ENCODE measurements around the gene TLCD3B. TPM values are rescaled to one million over a fixed set of nuclear protein-coding genes. Genes with fewer than 3 reads are reported as not detected.

Gene TLCD3B
- total RNA-seq, 4 donors from 2014 or later: 0.23 TPM; not detected in 3

DNA sequence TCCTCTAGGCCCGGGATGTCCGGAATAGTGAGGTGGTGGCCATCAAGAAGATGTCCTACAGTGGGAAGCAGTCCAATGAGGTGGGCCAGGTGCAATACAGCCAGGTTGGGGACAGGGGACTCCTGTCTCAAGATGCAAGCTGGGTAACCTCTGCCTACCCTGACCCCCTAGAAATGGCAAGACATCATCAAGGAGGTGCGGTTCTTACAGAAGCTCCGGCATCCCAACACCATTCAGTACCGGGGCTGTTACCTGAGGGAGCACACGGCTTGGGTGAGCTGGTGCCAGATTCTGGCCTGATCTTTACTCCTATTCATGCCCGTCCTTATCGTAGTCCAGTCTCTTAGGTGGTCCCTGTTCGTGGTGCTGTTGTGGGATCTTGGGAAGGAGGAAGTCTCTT lies 53.0 kb downstream of the TLCD3B start:
- DNase-seq (ENCODE audit: extremely low spot score): no peak
- 96% methylated on average over 9 of the region's 9 CpGs for WGBS
- Histone ChIP-seq H3K36me3 (peaks cover 52 to 57% (median 54%) of the 10 kb centered on the region in 4 donors), H3K4me1 (peaks cover 39 to 51% (median 44%) of the 10 kb centered on the region in 4 donors), H3K27ac (replicated peaks in 1 of 4) (peak overlapping the region in 2 of 4 donors; percentile 58 to 88), H3K9me3 (no peaks in the 10 kb centered on the region), H3K4me3 (peak overlapping the region in 1 of 4 donors; percentile 24), H3K27me3 (no peaks in the 10 kb centered on the region)
- intact Hi-C loops (cut with DNase I): no loop called here
- TF ChIP-seq CTCF (IDR thresholded peaks at IDR 0.05) (no peak), EP300 (IDR thresholded peaks at IDR 0.05) (no peak), POLR2A (IDR thresholded peaks at IDR 0.05; ENCODE audit: low read depth) (no peak), POLR2AphosphoS5 (IDR thresholded peaks at IDR 0.05) (no peak)

DNA sequence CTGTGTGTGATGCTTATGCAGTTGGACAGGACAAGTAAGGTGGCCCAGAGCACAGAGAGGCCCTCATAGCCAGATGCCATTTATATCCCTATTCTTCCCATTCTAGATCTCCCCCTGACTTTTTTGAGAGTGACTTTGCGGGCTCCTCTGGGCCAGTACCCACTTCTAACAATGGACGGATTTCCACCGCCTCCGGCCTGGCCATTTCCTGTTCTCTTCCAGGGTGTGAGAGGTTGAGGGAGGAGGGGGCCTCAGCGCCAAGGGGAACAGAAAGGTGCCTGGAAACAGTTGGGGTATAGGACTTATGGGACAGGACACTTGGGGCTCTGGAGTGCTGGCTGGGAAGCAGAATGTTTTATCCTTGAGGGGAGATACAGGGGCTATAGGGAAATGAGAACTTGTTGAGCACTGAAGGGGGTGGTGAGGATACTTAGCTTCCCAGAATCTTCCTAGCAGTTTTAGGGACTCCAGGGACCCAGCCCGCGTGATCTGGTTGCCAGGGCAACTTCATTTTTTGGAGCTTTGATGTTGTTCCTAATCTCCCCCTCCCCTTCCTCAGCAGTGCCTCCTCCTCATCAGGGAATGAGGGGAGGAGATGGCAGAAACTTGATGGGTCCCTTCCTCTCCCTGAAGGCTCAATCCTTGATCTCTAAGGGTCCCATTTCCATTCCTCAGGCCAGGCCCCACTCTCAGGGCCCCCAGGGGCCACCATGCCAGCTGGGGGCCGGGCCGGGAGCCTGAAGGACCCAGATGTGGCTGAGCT lies 53.8 kb downstream of the TLCD3B start:
- no peaks in the 10 kb centered on the region for H3K9me3 ChIP-seq
- H3K27ac ChIP-seq (replicated peaks in 1 of 4): peak overlapping the region; percentile 30 to 93 (median 73)
- intact Hi-C loops (cut with DNase I): no loop called here
- peak overlapping the region; percentile 1 to 98 (median 74) for H3K4me3 ChIP-seq
- no peak for TF ChIP-seq EP300 (IDR thresholded peaks at IDR 0.05)
- TF ChIP-seq CTCF (IDR thresholded peaks at IDR 0.05): no peak
- TF ChIP-seq POLR2A (IDR thresholded peaks at IDR 0.05; ENCODE audit: low read depth): no peak
- WGBS: 72% methylated on average over 9 of the region's 9 CpGs
- DNase-seq (ENCODE audit: extremely low spot score): no peak
- H3K36me3 ChIP-seq: peaks cover 44 to 49% (median 47%) of the 10 kb centered on the region in 4 donors
- peaks cover 43 to 53% (median 47%) of the 10 kb centered on the region in 4 donors for H3K4me1 ChIP-seq
- no peaks in the 10 kb centered on the region for H3K27me3 ChIP-seq

GRCh38 chr16:29975811-29976511 lies 55.1 kb downstream of the TLCD3B start:
- DNase-seq (ENCODE audit: extremely low spot score): no peak
- TF ChIP-seq EP300 (IDR thresholded peaks at IDR 0.05) (no peak), POLR2A (IDR thresholded peaks at IDR 0.05; ENCODE audit: low read depth) (no peak), CTCF (IDR thresholded peaks at IDR 0.05) (no peak), POLR2AphosphoS5 (IDR thresholded peaks at IDR 0.05) (no peak)
- 15% methylated on average over 6 of the region's 6 CpGs for WGBS
- peaks cover 31 to 48% (median 41%) of the 10 kb centered on the region in 4 donors for H3K36me3 ChIP-seq
- no peaks in the 10 kb centered on the region for H3K9me3 ChIP-seq
- peak overlapping the region; percentile 56 to 93 (median 90) for H3K27ac ChIP-seq (replicated peaks in 1 of 4)
- H3K4me1 ChIP-seq: peaks cover 43 to 53% (median 47%) of the 10 kb centered on the region in 4 donors
- peak overlapping the region; percentile 64 to 98 (median 81) for H3K4me3 ChIP-seq
- H3K27me3 ChIP-seq: no peaks in the 10 kb centered on the region
- intact Hi-C loops (cut with DNase I): no loop called here

- TF ChIP-seq POLR2A (IDR thresholded peaks at IDR 0.05; ENCODE audit: low read depth): no peak
- no peak for TF ChIP-seq EP300 (IDR thresholded peaks at IDR 0.05)
- TF ChIP-seq POLR2AphosphoS5 (IDR thresholded peaks at IDR 0.05): no peak
- TF ChIP-seq CTCF (IDR thresholded peaks at IDR 0.05): no peak
- peak overlapping the region; percentile 50 to 93 (median 90) for H3K27ac ChIP-seq (replicated peaks in 1 of 4)
- intact Hi-C loops (cut with DNase I): no loop called here
- peaks cover 23 to 46% (median 39%) of the 10 kb centered on the region in 4 donors for H3K36me3 ChIP-seq
- no peak for DNase-seq (ENCODE audit: extremely low spot score)
- no peaks in the 10 kb centered on the region for H3K27me3 ChIP-seq
- H3K9me3 ChIP-seq: no peaks in the 10 kb centered on the region
- peaks cover 43 to 53% (median 47%) of the 10 kb centered on the region in 4 donors for H3K4me1 ChIP-seq
- peak overlapping the region; percentile 64 to 98 (median 81) for H3K4me3 ChIP-seq
- 56% methylated on average over 5 of the region's 5 CpGs for WGBS
Observed at GRCh38 chr16:29975134-29975538, 55.9 kb downstream of the TLCD3B start.

Other genes with a start within 250 kb of the TLCD3B start
- 10 to 100 TPM; 10.8 to 12.3 (median 11.8) TPM for gene KIF22, start 240.5 kb downstream of the TLCD3B start, total RNA-seq
- 100 to 1,000 TPM; 120 to 284 (median 158) TPM for gene MAZ, start 224.7 kb downstream of the TLCD3B start, total RNA-seq
- gene PRRT2, start 219.1 kb downstream of the TLCD3B start, total RNA-seq: 10 to 100 TPM in 1 of 4 donors, 1 to 10 TPM in 3; 3.6 to 11.2 (median 6.7) TPM
- gene PAGR1, start 215.1 kb downstream of the TLCD3B start, total RNA-seq: 10 to 100 TPM; 20.9 to 26.9 (median 26.5) TPM
- 100 to 1,000 TPM; 101 to 156 (median 123) TPM for gene MVP, start 210.8 kb downstream of the TLCD3B start, total RNA-seq
- gene CDIPT, start 168.0 kb downstream of the TLCD3B start, total RNA-seq: 100 to 1,000 TPM; 105 to 178 (median 141) TPM
- 1 to 10 TPM in 2 of 4 donors, under 1 TPM in 2; 0.84 to 7.9 (median 1.0) TPM for gene SEZ6L2, start 131.7 kb downstream of the TLCD3B start, total RNA-seq
- gene ASPHD1, start 130.8 kb downstream of the TLCD3B start, total RNA-seq: under 1 TPM in 1 of 4 donors, not detected in 3; 0.33 TPM
- gene KCTD13, start 105.0 kb downstream of the TLCD3B start, total RNA-seq: 10 to 100 TPM; 14.4 to 25.7 (median 18.8) TPM
- 100 to 1,000 TPM in 3 of 4 donors, 10 to 100 TPM in 1; 96.8 to 114 (median 105) TPM for gene TMEM219, start 69.2 kb downstream of the TLCD3B start, total RNA-seq
- gene TAOK2, start 57.4 kb downstream of the TLCD3B start, total RNA-seq: 10 to 100 TPM; 40.9 to 63.6 (median 51.4) TPM
- 10 to 100 TPM; 20.8 to 39.4 (median 22.1) TPM for gene HIRIP3, start 35.7 kb downstream of the TLCD3B start, total RNA-seq
- gene INO80E, start 35.0 kb downstream of the TLCD3B start, total RNA-seq: 10 to 100 TPM; 38.2 to 58.1 (median 43.5) TPM
- gene DOC2A, start 20.2 kb downstream of the TLCD3B start, total RNA-seq: under 1 TPM in 2 of 4 donors, not detected in 2; 0.50 to 0.83 TPM
- not detected for gene C16orf92, start 8.1 kb downstream of the TLCD3B start, total RNA-seq
- gene ALDOA, start 34.5 kb upstream of the TLCD3B start, total RNA-seq: 1,000 to 10,000 TPM; 1,300 to 1,765 (median 1,454) TPM
- 10 to 100 TPM; 43.6 to 61.3 (median 51.5) TPM for gene PPP4C, start 44.7 kb upstream of the TLCD3B start, total RNA-seq
- gene TBX6, start 60.7 kb upstream of the TLCD3B start, total RNA-seq: 1 to 10 TPM in 1 of 4 donors, under 1 TPM in 3; 0.42 to 1.3 (median 0.67) TPM
- 100 to 1,000 TPM in 3 of 4 donors, 10 to 100 TPM in 1; 72.7 to 222 (median 154) TPM for gene YPEL3, start 64.9 kb upstream of the TLCD3B start, total RNA-seq
- 1 to 10 TPM in 3 of 4 donors, under 1 TPM in 1; 0.66 to 3.7 (median 2.2) TPM for gene GDPD3, start 82.3 kb upstream of the TLCD3B start, total RNA-seq
- gene MAPK3, start 91.9 kb upstream of the TLCD3B start, total RNA-seq: 10 to 100 TPM; 40.4 to 70.8 (median 56.9) TPM
- gene CORO1A, start 152.3 kb upstream of the TLCD3B start, total RNA-seq: 10 to 100 TPM; 11.0 to 33.5 (median 23.1) TPM
- 100 to 1,000 TPM in 2 of 4 donors, 10 to 100 TPM in 2; 43.4 to 205 (median 116) TPM for gene BOLA2B, start 162.4 kb upstream of the TLCD3B start, total RNA-seq
- 10 to 100 TPM; 12.9 to 27.1 (median 23.1) TPM for gene SLX1A, start 162.6 kb upstream of the TLCD3B start, total RNA-seq
- 10 to 100 TPM in 3 of 4 donors, 1 to 10 TPM in 1; 2.5 to 23.7 (median 15.0) TPM for gene SULT1A3, start 168.0 kb upstream of the TLCD3B start, total RNA-seq
- 1 to 10 TPM in 1 of 4 donors, under 1 TPM in 3; under 0.01 to 4.1 (median 0.90) TPM for gene NPIPB13, start 217.2 kb upstream of the TLCD3B start, total RNA-seq